Stomach (tissue), 9 donors: Measurements from ENCODE around the gene KLF9. TPM values are rescaled to one million over a fixed set of nuclear protein-coding genes. Genes with fewer than 3 reads are reported as not detected.
A peak's percentile ranks its signal among the peaks of the same experiment; 100 is the strongest.

Source experiments
- DNase-seq, 2 donors: peaks; one replicate each; pipeline versions ENCODE4 v3.0.0 to v3.0.0-alpha.2; 2013 to 2019
- H3K27ac ChIP-seq, 5 donors: fragments of 200-600 bp in 4 of 5; sonication (generic) in 4 of 5; one replicate each; pipeline ENCODE4 v1.5.1; 2013 to 2019; ENCODE audit warnings: mild to moderate bottlenecking in 1 of 5, moderate library complexity in 1 of 5
- H3K27me3 ChIP-seq, 3 donors: fragments of 200-600 bp; sonication (generic); one replicate each; pipeline ENCODE4 v1.5.1; 2017 to 2019; ENCODE audit warnings: mixed run types in 1 of 3
- H3K36me3 ChIP-seq, 4 donors: fragments of 200-600 bp; sonication (generic); 1 replicate in 3 of 4; 2 replicates in 1 of 4; pipeline ENCODE4 v1.5.1; 2016 to 2019
- H3K4me1 ChIP-seq, 4 donors: fragments of 200-600 bp; sonication (generic); one replicate each; pipeline ENCODE4 v1.5.1; 2016 to 2019
- H3K4me3 ChIP-seq, 4 donors: fragments of 200-600 bp; sonication (generic) in 3 of 4; one replicate each; pipeline ENCODE4 v1.5.1; 2016 to 2019; ENCODE audit warnings: mild to moderate bottlenecking in 1 of 4
- H3K9me3 ChIP-seq, 4 donors: fragments of 200-600 bp; sonication (generic); one replicate each; pipeline ENCODE4 v1.5.1; 2016 to 2019
- EP300 ChIP-seq: sonication (generic); formaldehyde crosslinking; IDR thresholded peaks from one replicate; pipeline ENCODE4 v1.6.1; 2017; ENCODE audit warnings: antibody characterized with exemption
- POLR2A ChIP-seq, 4 donors: fragments of 450-650 bp; IDR thresholded peaks; one replicate each; pipeline ENCODE4 v1.6.1; 2016; ENCODE audit warnings: antibody characterized with exemption in 4 of 4, control low read depth in 2 of 4, mild to moderate bottlenecking in 1 of 4, moderate library complexity in 1 of 4
- POLR2AphosphoS5 ChIP-seq, 3 donors: sonication (generic); formaldehyde crosslinking; IDR thresholded peaks; one replicate each; pipeline ENCODE4 v1.6.1; 2016; ENCODE audit warnings: antibody characterized with exemption in 3 of 3
- WGBS, 5 donors: extraction: QIAGEN DNeasy Blood & Tissue Kit in 3 of 5; methylation state at CpG; one replicate each; pipeline versions ENCODE4 v1.1.5 to v1.1.7; 2013 to 2018; 5-methylcytosine and 5-hydroxymethylcytosine counted together
- intact Hi-C: fragments of 100-400 bp; cut with DNase I; formaldehyde crosslinking; loops from one replicate; pipeline ENCODE4 v1.15.1; 2023; ENCODE audit warnings: low total_unique reads
- polyA plus RNA-seq, 3 donors: library from polyadenylated mRNA; stranded (reverse); fragments of 200-250 nt; gene quantifications; one replicate each; pipeline ENCODE4 v1.2.3, GENCODE V29; 2013
- total RNA-seq, 5 donors: library from RNA; depleted of rRNA; stranded (reverse); fragments of >200 nt; gene quantifications; one replicate each; pipeline versions ENCODE4 v1.1.0 to v1.2.3, GENCODE V29; 2014 to 2016
- TF ChIP-seq, protein P1 (sequence below), 7 experiments: fragments of 450-650 bp in 4 of 7; fragments of 200-600 bp in 3 of 7; sonication (generic) in 3 of 7; IDR thresholded peaks; one replicate each; pipeline ENCODE4 v1.5.1; 2016 to 2019; ENCODE audit warnings: antibody characterized with exemption in 7 of 7, control low read depth in 2 of 7, mild to moderate bottlenecking in 1 of 7
- donor health status: healthy with polysubstance abuse.
- donor health status: Bipolar disorder and iron deficiency.
- donor health status: healthy.

The KLF9 gene
- total and polyA plus RNA-seq, 8 donors, result 27.9 to 174 (median 55.8) TPM

DNA sequence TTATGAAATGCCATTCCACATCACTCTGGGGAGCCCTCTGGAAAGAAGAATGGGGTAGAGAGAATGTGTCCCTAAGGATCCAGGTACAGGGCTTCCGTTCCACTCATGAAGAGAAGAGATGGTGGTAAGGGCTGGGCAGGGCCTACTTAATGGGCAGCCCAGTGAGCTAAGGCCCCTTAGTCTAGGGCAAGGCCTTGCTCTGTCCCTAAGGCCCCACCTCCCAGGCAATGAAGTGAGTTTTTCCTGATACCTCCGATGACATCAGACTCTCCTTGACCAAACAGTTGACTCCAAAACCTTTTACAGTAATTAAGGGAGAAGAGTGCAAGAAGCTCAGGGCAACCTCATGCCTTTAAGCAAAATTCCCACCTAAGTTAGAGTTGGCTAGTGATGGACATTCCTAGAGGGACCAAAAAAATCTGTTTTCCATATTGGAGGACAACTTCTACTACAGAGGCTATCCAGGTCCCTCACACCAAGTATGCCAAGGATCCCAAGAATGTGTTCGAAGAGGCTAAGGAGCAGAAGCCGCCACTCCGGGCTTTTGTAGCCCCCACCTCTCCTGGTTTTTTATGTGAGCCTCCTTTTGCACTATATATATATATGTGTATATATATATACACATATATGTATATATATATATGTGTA is 5.9 kb downstream of the KLF9 start:
- no peak for DNase-seq
- intact Hi-C loops, result no loop called here
- H3K4me1 ChIP-seq, result peaks cover 59 to 70% (median 66%) of the 10 kb centered on the region in 4 donors
- peak overlapping the region; percentile 9 to 38 (median 24) for H3K4me3 ChIP-seq
- no peaks in the 10 kb centered on the region for H3K27me3 ChIP-seq
- peaks cover 0 to 14% (median 9%) of the 10 kb centered on the region in 4 donors for H3K36me3 ChIP-seq
- 90 to 97% (median 95%) methylated on average over 5 of the region's 5 CpGs for WGBS, 5 donors
- TF ChIP-seq POLR2A (IDR thresholded peaks at IDR 0.05), result no peak
- peak in 2 of 3 donors; percentile 6 to 28 for TF ChIP-seq POLR2AphosphoS5 (IDR thresholded peaks at IDR 0.05)
- peak overlapping the region in 4 of 5 donors; percentile 64 to 80 (median 76) for H3K27ac ChIP-seq
- H3K9me3 ChIP-seq, result no peaks in the 10 kb centered on the region

DNA sequence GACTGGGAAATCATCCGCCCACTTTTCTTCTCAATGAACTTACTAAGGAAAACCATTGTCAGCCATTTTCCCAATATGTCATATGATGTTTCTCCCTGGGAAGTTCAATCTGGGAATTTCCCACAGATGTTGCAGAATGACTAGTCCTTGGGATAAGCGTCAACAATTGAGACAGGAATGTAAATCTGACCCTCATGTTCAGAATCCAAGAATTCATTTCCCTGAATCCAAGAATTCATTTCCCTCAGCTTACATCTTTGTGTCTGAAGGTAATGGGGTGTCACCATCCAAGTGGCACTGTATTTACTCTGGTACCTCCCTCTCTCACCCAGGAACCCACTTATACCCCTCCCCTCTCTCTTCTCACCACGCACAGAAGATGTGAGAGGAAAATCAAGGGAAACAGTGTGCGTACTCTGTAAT is 7.4 kb downstream of the KLF9 start:
- TF ChIP-seq POLR2AphosphoS5 (IDR thresholded peaks at IDR 0.05) (peak in 2 of 3 donors; percentile 48 to 67), POLR2A (IDR thresholded peaks at IDR 0.05) (no peak)
- intact Hi-C loops, result no loop called here
- 49 to 71% (median 64%) methylated on average over 4 of the region's 4 CpGs for WGBS, 5 donors
- H3K27me3 ChIP-seq, result no peaks in the 10 kb centered on the region
- H3K4me1 ChIP-seq, result peaks cover 73 to 84% (median 78%) of the 10 kb centered on the region in 4 donors
- H3K36me3 ChIP-seq, result peaks cover 0 to 14% (median 9%) of the 10 kb centered on the region in 4 donors
- DNase-seq, result peak in 1 of 2 donors; percentile 61
- peak overlapping the region; percentile 34 to 80 (median 76) for H3K27ac ChIP-seq
- H3K9me3 ChIP-seq, result no peaks in the 10 kb centered on the region
- H3K4me3 ChIP-seq, result peak overlapping the region; percentile 9 to 38 (median 24)

DNA sequence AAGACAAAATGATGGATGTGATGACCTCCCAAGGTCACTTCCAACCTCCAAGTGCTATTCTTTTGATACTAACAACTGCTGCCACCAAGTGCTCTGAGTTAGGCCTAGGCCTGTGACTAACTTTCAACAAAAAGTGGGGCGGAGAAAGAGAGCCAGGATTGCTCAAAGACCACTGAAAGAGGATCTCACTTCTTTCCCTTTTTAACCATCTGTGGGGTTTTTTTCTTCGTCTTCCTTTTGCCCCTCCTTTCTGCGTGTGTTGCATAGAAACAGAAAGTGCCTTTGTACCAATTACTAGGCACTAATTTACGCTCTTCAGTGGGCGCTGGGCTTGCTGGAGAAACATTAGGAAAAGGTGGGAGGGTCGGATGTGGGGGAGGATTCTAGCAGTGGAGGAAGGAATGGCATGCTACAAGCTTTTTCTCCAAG is 8.0 kb downstream of the KLF9 start:
- peaks cover 78 to 91% (median 82%) of the 10 kb centered on the region in 4 donors for H3K4me1 ChIP-seq
- intact Hi-C loops, result no loop called here
- TF ChIP-seq, protein P1, sequence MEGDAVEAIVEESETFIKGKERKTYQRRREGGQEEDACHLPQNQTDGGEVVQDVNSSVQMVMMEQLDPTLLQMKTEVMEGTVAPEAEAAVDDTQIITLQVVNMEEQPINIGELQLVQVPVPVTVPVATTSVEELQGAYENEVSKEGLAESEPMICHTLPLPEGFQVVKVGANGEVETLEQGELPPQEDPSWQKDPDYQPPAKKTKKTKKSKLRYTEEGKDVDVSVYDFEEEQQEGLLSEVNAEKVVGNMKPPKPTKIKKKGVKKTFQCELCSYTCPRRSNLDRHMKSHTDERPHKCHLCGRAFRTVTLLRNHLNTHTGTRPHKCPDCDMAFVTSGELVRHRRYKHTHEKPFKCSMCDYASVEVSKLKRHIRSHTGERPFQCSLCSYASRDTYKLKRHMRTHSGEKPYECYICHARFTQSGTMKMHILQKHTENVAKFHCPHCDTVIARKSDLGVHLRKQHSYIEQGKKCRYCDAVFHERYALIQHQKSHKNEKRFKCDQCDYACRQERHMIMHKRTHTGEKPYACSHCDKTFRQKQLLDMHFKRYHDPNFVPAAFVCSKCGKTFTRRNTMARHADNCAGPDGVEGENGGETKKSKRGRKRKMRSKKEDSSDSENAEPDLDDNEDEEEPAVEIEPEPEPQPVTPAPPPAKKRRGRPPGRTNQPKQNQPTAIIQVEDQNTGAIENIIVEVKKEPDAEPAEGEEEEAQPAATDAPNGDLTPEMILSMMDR (IDR thresholded peaks at IDR 0.05), result no peak
- TF ChIP-seq POLR2AphosphoS5 (IDR thresholded peaks at IDR 0.05), result peak in 2 of 3 donors; percentile 33 to 50
- H3K36me3 ChIP-seq, result peaks cover 0 to 14% (median 9%) of the 10 kb centered on the region in 4 donors
- H3K4me3 ChIP-seq, result peak overlapping the region in 2 of 4 donors; percentile 26 to 38
- WGBS, 5 donors, result 32 to 65% (median 54%) methylated on average over 6 of the region's 6 CpGs
- no peaks in the 10 kb centered on the region for H3K9me3 ChIP-seq
- DNase-seq, result peak in 1 of 2 donors; percentile 50
- peak overlapping the region; percentile 64 to 80 (median 76) for H3K27ac ChIP-seq
- H3K27me3 ChIP-seq, result no peaks in the 10 kb centered on the region

DNA sequence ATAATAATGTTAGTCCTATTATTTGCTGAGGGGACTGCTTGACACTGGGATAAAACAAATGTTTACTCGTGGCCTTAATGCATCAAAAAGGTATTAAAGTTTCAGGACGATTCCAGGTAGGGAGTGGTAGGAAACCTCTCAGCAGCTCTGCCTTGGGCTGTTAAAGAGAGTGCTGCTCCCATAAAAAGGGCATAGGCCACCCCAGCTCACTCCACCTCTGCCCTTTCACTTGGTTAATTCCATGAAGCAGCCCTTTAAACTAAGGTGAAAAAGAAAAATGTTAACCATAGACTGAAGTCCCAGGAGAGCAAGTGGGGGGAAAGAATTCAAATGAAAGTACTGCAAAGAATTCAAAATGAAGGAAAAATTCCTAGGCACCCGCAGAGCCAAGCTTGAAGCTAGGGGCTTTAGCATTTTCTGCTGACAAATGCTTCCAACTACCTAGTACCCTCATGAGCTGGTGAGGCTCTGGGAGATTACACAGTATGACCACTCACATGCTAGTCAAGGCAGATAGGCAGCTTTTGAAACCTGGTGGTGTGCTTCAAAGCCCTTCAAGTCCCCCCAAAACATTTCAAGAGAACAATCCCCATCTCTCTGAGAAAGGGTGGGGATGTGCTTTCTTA is 8.5 kb downstream of the KLF9 start:
- H3K27ac ChIP-seq, result peak overlapping the region; percentile 64 to 80 (median 76)
- no peaks in the 10 kb centered on the region for H3K9me3 ChIP-seq
- H3K36me3 ChIP-seq, result peaks cover 0 to 14% (median 9%) of the 10 kb centered on the region in 4 donors
- TF ChIP-seq, protein P1 (IDR thresholded peaks at IDR 0.05), result no peak
- TF ChIP-seq EP300 (no peak), POLR2AphosphoS5 (IDR thresholded peaks at IDR 0.05) (no peak), POLR2A (IDR thresholded peaks at IDR 0.05) (no peak)
- no peak for DNase-seq
- H3K27me3 ChIP-seq, result no peaks in the 10 kb centered on the region
- 51 to 61% (median 53%) methylated on average over 3 of the region's 3 CpGs for WGBS, 5 donors
- H3K4me3 ChIP-seq, result peak overlapping the region in 2 of 4 donors; percentile 1 to 38
- intact Hi-C loops, result no loop called here
- peaks cover 78 to 96% (median 87%) of the 10 kb centered on the region in 4 donors for H3K4me1 ChIP-seq

DNA sequence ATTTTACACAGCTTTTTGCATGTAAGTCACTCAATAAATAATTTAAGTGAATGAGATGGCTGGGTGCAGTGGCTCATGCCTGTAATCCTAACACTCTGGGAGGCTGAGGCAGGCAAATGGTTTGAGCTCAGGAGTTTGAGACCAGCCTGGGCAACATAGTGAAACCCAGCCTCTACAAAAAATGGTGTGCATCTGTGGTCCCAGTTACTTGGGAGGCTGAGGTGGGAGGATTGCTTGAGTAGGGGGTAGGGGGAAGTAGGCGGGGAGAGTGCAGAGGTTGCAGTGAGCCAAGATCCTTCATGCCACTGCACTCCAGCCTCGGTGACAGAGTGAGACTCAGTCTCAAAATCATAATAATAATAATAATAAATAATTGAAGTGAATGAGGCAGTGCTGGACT is 10.2 kb downstream of the KLF9 start:
- Histone ChIP-seq H3K36me3 (peaks cover 0 to 14% (median 9%) of the 10 kb centered on the region in 4 donors), H3K4me3 (peak overlapping the region in 1 of 4 donors; percentile 4), H3K27me3 (no peaks in the 10 kb centered on the region), H3K9me3 (no peaks in the 10 kb centered on the region), H3K4me1 (peaks cover 85 to 98% (median 91%) of the 10 kb centered on the region in 4 donors), H3K27ac (peak overlapping the region; percentile 28 to 80 (median 76))
- no peak for DNase-seq
- TF ChIP-seq POLR2A (IDR thresholded peaks at IDR 0.05) (no peak), POLR2AphosphoS5 (IDR thresholded peaks at IDR 0.05) (no peak), EP300 (no peak)
- TF ChIP-seq, protein P1 (IDR thresholded peaks at IDR 0.05), result no peak
- intact Hi-C loops, result loop anchor here (5.0 kb wide), 1 partner anchor 52 kb away; no protein-coding TSS in a partner anchor
- WGBS, 5 donors, result 63 to 96% (median 84%) methylated on average over 2 of the region's 2 CpGs
